HG02840 (cell line): ENCODE data around the gene MTNR1B.

Experiments
- ATAC-seq: cut with Tn5 transposase; IDR thresholded peaks from one replicate; pipeline ENCODE4 v1.9.1; 2021; ENCODE audit warnings: mild to moderate bottlenecking, moderate library complexity, moderate number of reproducible peaks; ENCODE audit not compliant: unreplicated experiment, low FRiP score

The MTNR1B gene

DNA sequence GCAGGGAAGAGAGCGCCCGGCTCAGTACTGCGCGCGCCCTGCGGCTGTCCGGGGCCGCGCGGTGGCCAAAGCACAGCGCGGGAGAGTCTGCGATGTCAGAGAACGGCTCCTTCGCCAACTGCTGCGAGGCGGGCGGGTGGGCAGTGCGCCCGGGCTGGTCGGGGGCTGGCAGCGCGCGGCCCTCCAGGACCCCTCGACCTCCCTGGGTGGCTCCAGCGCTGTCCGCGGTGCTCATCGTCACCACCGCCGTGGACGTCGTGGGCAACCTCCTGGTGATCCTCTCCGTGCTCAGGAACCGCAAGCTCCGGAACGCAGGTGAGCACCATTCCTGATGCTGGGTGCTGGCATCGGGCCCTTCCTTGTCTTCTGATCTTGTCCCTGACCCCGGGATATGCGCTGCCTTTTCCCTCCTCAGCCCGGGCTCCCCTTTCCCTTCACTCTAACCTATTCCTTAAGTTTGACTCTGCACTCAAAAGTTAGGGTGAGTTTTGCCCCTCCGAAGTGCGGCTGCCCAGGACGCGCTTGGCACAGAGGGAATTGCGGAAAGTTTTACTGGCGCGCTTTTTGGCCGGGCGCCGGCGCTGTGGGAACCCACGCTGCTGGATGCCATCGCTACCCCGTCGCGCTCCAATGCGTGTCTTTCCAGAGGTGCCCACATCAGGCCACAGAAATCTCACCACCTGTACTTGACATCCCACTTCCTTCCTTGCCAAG is at the start of gene MTNR1B:
MTNR1B (plus strand) TSS at position 18 of the 714 bp plus-strand sequence; CDS start at position 93, 75 bp downstream.
- no peak for ATAC-seq

DNA sequence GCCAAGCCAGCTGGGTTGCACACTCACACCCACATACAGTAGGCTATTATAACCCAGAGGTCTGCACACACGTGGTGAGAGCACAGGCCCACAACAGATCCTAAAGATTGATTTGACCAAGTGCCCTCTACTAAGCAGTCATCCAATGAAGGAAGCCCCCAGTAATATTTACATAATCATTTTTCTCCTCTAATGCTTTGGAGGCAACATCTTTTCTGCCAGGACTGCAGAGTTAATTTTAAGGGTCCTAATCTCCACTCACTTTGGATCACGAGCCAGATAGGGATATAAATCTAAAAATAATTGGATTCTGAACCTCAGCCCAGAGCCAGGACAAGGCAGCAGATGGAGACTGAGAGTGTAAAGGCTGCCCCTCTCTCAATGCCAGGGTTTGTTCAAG is 49.1 kb upstream of the MTNR1B start:
- ATAC-seq = no peak

GRCh38 chr11:92922731-92923130 is 46.7 kb upstream of the MTNR1B start:
- ATAC-seq = no peak

- no peak for ATAC-seq
Measured at GRCh38 chr11:92929246-92929645, 40.2 kb upstream of the MTNR1B start.

GRCh38 chr11:92929653-92930052 is 39.8 kb upstream of the MTNR1B start:
- no peak for ATAC-seq

- ATAC-seq = no peak
Measured at GRCh38 chr11:92931746-92932422, 37.6 kb upstream of the MTNR1B start.

DNA sequence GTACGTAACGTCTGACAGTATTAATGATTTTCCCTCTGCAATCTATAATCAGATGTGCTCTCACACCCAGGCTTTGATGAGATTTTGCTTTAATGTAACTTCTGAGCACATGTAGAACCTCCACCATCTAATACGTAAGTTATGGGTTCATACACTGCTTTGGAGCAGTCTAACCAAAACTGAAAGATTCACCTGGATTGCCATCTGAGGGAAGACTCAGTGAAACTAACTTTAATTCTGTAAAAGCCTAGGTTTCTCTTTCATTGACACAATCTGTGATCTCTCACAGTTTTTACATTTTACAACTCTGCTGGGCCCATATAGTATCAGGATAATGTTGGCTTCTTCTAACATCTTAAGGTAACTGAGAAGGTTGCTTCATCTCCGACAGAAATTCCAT is 30.1 kb upstream of the MTNR1B start:
- ATAC-seq = no peak

GRCh38 chr11:92941676-92942571 is 27.5 kb upstream of the MTNR1B start:
- no peak for ATAC-seq

DNA sequence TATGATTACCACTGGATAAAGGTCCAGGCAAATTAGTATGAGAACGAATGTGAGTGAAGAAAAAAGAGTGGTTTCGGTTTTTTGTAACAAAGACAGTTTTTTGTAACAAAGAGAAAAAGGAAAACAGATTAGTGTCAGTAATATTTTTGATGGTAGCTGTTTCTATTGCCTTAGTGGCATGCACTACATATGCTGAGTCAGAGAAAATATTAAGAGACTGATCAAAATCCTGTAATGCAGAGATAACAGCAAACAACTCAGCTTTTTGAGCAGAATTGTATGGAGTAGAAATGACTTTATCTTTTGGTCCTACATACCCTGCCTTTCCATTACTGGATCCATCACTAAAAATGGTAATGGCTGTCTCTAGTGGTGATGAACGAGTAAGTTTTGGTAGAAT is 22.7 kb upstream of the MTNR1B start:
- no peak for ATAC-seq

DNA sequence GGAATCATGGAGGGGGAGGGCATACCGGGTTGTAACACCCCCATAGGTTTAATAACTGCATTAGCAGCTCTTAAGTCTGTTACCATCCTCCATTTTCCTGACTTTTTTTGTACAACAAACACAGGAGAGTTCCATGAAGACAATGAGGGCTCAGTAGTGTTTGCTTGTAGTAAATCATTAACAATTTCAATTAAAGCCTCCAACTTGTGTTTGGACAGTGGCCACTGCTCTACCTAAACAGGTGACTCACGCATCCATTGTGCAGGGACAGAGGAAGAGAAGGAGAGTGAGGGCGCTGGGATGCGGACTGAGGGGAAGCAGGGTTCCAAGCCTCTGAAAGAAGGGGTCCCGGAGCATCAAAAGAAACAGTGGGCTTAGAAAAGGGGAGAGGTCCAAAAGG is 21.3 kb upstream of the MTNR1B start:
- no peak for ATAC-seq

DNA sequence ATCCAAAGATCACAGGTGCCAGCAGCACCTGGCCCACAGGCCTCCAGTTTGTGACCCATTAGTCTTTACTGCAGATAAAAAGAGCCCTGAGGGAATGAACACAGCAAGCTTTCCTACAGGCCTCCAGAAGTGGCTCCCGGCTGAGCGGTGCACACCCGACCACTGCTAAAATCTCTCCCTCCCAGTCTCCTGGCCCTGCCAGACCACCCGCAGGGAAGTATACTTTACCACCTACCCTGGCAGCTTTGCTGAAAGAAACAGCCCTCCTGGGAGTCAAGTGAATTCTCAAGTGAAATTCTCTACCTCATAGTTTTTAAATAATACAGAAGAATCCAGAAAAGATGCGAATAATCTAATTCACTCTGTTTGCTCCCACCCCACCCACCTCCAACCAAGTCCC is 15.4 kb upstream of the MTNR1B start:
- no peak for ATAC-seq

- ATAC-seq = no peak
Measured at GRCh38 chr11:92955860-92956259, 13.6 kb upstream of the MTNR1B start.

DNA sequence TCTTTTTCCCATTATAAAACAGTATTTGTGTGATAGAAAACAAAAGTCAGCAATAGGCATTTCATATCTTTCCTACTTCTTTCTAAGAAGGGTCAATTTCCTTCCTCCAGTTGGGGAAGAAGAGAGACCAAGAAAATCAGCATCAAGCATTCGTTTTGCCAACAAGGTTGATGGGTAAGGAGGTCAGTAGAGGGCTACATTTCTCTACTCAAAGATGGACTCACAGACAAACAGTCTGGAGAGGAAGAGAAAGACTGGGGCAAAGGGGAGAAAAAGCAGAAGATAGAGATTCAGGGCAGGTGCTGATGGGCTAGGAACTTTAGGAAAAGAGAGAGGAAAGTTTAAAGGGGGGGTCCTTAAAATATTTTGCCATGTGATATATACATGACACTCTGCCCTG is 8.6 kb upstream of the MTNR1B start:
- no peak for ATAC-seq

GRCh38 chr11:92962446-92962845 is 7.0 kb upstream of the MTNR1B start:
- no peak for ATAC-seq

DNA sequence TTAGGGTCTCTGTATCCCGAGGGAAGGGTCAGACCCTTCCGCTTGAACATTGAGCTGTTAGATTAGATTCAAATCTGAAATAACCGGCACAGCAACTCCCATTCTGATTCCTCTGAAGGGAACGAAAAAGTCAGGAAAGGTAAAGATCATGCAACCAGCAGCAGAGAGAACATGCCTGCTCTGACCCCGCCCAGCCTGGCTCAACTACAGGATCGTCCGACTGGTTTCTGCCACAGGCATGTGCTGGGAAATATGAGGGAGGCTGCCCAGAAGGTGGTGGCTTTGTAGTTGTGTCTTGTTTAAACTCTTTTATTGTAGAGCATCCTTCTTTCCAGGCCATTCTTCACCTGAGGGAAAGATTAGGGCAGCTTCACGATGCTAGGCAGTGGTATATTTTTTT is 5.0 kb upstream of the MTNR1B start:
- no peak for ATAC-seq

DNA sequence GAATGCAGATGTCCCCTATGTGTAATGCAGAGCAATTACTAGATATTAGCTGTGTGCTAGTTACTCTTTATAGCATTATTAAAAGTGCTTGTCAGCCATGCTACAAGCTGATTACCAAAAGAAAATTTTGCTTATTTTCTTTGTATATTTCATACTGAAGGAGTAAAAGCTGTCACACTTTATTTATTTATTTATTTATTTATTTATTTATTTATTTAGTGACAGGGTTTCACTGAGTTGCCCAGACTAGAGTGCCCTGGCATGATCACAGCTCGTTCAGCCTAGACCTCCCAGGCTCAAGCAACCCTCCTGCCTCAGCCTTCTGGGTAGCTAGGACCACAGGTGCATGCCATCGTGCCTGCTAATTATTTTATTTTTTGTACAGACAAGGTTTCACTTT is 4.3 kb upstream of the MTNR1B start:
- no peak for ATAC-seq

- ATAC-seq = no peak
Measured at GRCh38 chr11:92967178-92967577, 2.3 kb upstream of the MTNR1B start.

- no peak for ATAC-seq
Measured at GRCh38 chr11:92967867-92968266, 1.6 kb upstream of the MTNR1B start.

DNA sequence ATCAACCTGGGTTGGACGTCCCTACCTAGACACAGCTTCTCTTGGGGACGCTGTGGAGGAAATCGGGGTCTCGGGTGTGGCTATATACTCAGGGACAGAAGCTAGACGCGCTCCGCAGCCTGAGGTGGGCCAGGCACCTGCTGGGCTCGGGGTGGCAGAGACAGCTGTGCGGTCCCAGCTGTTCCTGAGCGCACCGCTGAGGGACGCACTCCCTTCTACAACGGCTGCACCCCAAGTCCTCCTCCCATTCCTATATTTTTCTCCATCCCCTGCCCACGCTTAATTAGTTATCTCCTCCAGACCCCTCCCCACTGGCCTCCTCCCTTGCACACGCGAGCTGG is 188 bp upstream of the MTNR1B start:
- no peak for ATAC-seq

GRCh38 chr11:92972248-92972647 is 2.8 kb downstream of the MTNR1B start:
- no peak for ATAC-seq

- ATAC-seq = no peak
Measured at GRCh38 chr11:92975285-92975684, 5.8 kb downstream of the MTNR1B start.
